Smooth muscle cell of bladder (primary cell): ENCODE results near the gene SPDYE8. TPM values are rescaled to one million over a fixed set of nuclear protein-coding genes. Genes with fewer than 3 reads are reported as not detected.

Experiments used
- total RNA-seq: library from RNA; depleted of rRNA; stranded (reverse); fragments of >200 nt; gene quantifications from 2 replicates; pipeline ENCODE4 v1.2.3, GENCODE V29; 2014

The SPDYE8 gene
- total RNA-seq = not detected in 2 replicates

DNA sequence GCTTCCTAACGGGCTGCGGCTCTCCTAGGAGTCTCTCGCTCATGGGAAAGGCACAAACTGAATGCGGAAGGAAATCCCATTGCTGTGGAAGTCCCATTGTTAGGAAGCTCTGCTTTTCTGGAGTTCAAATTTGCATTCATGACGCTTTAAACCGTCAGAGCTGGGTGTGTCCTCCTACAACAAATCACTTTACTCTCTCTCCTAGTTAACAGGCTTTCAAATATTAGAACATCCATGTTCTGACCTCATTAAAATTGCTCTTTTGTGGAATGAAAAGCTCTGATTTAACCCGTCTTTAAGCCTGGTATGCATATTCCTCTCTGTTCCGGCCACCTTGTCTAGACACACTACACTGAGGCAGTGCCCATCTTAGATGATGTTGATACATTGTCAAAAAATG, at the start of gene SPDYE8:
Gene SPDYE8, minus strand, starts transcription at position 101 of the 400 bp plus-strand sequence. CDS start 1,800 bp downstream, outside the sequence.

DNA sequence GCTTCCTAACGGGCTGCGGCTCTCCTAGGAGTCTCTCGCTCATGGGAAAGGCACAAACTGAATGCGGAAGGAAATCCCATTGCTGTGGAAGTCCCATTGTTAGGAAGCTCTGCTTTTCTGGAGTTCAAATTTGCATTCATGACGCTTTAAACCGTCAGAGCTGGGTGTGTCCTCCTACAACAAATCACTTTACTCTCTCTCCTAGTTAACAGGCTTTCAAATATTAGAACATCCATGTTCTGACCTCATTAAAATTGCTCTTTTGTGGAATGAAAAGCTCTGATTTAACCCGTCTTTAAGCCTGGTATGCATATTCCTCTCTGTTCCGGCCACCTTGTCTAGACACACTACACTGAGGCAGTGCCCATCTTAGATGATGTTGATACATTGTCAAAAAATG, 28.2 kb upstream of the SPDYE8 start, which contains the start of gene SPDYE11:
Gene SPDYE11, minus strand, starts transcription at position 101 of the 400 bp plus-strand sequence. CDS start 1,800 bp downstream, outside the sequence.

Other genes starting within 250 kb of the SPDYE8 start
- 1.3 and 5.1 TPM in 2 replicates for gene TYW1B, start 201.6 kb downstream of the SPDYE8 start, total RNA-seq
- gene POM121, start 104.7 kb downstream of the SPDYE8 start, total RNA-seq = 3.0 and 3.9 TPM in 2 replicates
- 0.09 TPM in 1 of 2 replicates, not detected in the other for gene TRIM74, start 60.3 kb downstream of the SPDYE8 start, total RNA-seq
- not detected in 2 replicates for gene SPDYE11, start 28.1 kb upstream of the SPDYE8 start, total RNA-seq
- not detected in 2 replicates for gene SPDYE9, start 56.3 kb upstream of the SPDYE8 start, total RNA-seq